Astrocyte of the cerebellum (primary cell): ENCODE data around the gene OXCT2.

Experiments
- DNase-seq: peaks from one replicate; pipeline ENCODE4 v3.0.0-alpha.2; 2011; ENCODE audit warnings: low read depth
- H3K4me3 ChIP-seq: 2 replicates; pipeline ENCODE4 v1.5.1; 2011; ENCODE audit warnings: mild to moderate bottlenecking, low read depth, low read length, moderate library complexity
- in situ Hi-C: cut with HindIII; loops from 2 replicates; pipeline ENCODE4 v1.10.0; 2017; ENCODE audit warnings: low sequenced_read_pairs
- TF ChIP-seq, protein P1 (sequence below): IDR thresholded peaks from 2 replicates; pipeline ENCODE4 v1.5.1; 2012; ENCODE audit warnings: low read length, low read depth, moderate library complexity, mild to moderate bottlenecking; ENCODE audit errors: missing control alignments

Gene OXCT2

GRCh38 chr1:39755965-39756659, 15.0 kb downstream of the OXCT2 start:
- no peak for DNase-seq
- in situ Hi-C loops = no loop called here
- H3K4me3 ChIP-seq = no peak overlapping the region
- TF ChIP-seq, protein P1, sequence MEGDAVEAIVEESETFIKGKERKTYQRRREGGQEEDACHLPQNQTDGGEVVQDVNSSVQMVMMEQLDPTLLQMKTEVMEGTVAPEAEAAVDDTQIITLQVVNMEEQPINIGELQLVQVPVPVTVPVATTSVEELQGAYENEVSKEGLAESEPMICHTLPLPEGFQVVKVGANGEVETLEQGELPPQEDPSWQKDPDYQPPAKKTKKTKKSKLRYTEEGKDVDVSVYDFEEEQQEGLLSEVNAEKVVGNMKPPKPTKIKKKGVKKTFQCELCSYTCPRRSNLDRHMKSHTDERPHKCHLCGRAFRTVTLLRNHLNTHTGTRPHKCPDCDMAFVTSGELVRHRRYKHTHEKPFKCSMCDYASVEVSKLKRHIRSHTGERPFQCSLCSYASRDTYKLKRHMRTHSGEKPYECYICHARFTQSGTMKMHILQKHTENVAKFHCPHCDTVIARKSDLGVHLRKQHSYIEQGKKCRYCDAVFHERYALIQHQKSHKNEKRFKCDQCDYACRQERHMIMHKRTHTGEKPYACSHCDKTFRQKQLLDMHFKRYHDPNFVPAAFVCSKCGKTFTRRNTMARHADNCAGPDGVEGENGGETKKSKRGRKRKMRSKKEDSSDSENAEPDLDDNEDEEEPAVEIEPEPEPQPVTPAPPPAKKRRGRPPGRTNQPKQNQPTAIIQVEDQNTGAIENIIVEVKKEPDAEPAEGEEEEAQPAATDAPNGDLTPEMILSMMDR = no peak

- in situ Hi-C loops = no loop called here
- TF ChIP-seq, protein P1 = no peak
- DNase-seq = no peak
- no peak overlapping the region for H3K4me3 ChIP-seq
Measured at GRCh38 chr1:39754906-39755504, 16.1 kb downstream of the OXCT2 start.

- TF ChIP-seq, protein P1 = no peak
- DNase-seq = peak; percentile 13
- in situ Hi-C loops = no loop called here
- no peak overlapping the region for H3K4me3 ChIP-seq
Measured at GRCh38 chr1:39754026-39754570, 17.1 kb downstream of the OXCT2 start.

DNA sequence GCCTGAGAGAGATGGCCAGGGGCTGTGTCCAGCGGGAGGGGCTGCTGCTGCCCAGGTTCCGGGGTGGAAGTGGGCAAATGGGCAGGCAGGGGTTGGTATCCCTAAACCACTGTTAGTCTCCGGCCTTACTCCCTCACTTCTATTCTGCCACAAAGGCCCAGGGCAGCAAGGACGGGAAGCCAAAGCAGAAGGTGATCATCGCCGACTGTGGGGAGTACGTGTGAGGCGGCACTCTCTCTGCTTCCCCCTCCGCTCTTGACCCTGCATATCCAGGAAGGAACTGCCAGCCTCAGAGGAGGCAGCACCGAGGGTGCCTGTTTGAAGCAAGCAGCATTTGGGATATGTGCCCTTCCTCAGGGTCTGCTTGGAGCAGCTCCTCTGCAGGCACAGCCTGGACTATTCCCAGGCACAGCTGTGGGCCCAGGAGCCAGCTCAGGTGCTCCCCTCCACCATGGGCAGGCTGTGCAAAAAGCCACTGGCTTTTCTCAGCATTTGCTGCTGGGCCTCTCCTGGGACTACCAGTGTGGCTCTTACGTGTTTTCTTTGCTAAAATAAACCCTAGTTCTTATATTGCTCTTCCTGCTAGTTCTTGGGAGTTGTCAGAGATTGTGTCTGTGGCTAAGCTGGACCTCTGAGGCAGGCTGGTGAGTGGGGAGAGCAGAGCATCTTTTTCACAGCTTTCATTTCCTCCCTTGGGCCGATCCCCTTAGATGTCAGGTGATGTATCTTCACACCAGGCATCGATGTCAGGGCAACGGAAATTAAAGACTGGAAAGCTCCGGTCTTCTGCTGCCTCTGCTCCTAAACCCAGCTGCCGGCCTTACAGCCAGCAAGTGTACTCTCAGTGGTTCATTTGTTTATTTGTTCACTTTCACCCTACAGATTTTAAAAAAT, 17.8 kb downstream of the OXCT2 start:
- in situ Hi-C loops = no loop called here
- no peak overlapping the region for H3K4me3 ChIP-seq
- TF ChIP-seq, protein P1 = no peak

DNA sequence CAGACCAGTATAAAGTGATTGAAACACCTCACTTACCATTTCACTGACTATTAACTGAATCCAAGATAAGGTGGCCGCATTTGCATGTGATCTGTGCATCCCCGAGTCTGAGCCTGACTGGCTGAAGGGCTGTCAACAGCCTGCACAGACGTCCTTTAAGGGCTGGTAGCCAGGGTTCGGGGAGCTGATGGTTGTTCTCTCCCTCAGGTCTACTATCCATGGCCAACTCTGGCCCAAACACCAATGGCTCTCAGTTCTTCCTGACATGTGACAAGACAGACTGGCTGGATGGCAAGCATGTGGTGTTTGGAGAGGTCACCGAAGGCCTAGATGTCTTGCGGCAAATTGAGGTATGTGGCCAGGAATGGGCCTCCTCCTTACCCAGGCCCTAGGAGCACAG, 18.4 kb downstream of the OXCT2 start:
- DNase-seq = no peak
- in situ Hi-C loops = no loop called here
- TF ChIP-seq, protein P1 = no peak
- H3K4me3 ChIP-seq = no peak overlapping the region

More for the DNA sequence above, 17.8 kb downstream of the OXCT2 start:
- no peak for DNase-seq

DNA sequence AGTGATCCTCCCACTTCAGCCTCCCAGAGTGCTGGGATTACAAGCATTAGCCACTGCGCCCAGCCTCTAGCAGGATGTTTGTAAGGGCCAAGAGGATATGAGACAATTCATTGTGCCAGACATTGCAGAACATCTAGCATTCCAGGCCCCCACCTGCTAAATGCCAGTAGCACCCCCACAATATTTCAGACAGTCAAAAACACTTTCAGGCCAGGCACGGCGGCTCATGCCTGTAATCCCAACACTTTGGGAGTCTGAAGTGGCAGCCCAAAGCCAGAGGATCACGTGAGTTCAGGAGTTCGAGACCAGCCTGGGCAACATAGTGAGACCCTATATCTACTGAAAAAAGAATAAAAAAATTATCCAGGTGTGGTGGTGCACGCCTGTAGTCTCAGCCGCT, 19.6 kb downstream of the OXCT2 start:
- in situ Hi-C loops = no loop called here
- TF ChIP-seq, protein P1 = no peak
- no peak overlapping the region for H3K4me3 ChIP-seq
- DNase-seq = no peak
